Large intestine (tissue), 12 donors: ENCODE data around the gene TLNRD1. TPM values are rescaled to one million over a fixed set of nuclear protein-coding genes. Genes with fewer than 3 reads are reported as not detected.
"Not testable (repeated sequence)": the region's sequence is repeated elsewhere in the genome, so short reads cannot be mapped to it uniquely, and the experiment has no call there.

Source experiments
- DNase-seq, 2 donors: peaks; one replicate each; pipeline versions ENCODE4 v3.0.0 to v3.0.0-alpha.2; 2013
- H3K27ac ChIP-seq: one replicate; pipeline ENCODE4 v1.5.1; 2013; ENCODE audit warnings: low read length
- H3K27me3 ChIP-seq: 2 replicates; pipeline ENCODE4 v1.6.1; 2013; ENCODE audit warnings: low read length; ENCODE audit not compliant: control insufficient read depth, insufficient read depth
- H3K36me3 ChIP-seq: 2 replicates; pipeline ENCODE4 v1.6.1; 2013; ENCODE audit warnings: low read length; ENCODE audit not compliant: control insufficient read depth, insufficient read depth
- H3K4me1 ChIP-seq: one replicate; pipeline ENCODE4 v1.6.1; 2013; ENCODE audit warnings: low read length; ENCODE audit not compliant: control insufficient read depth, insufficient read depth
- H3K4me3 ChIP-seq: one replicate; pipeline ENCODE4 v1.5.1; 2013; ENCODE audit warnings: low read length
- H3K9me3 ChIP-seq: one replicate; pipeline ENCODE4 v1.6.1; 2013; ENCODE audit warnings: mild to moderate bottlenecking, low read depth, low read length, moderate library complexity; ENCODE audit not compliant: control insufficient read depth
- WGBS: methylation state at CpG from one replicate; pipeline ENCODE4 v1.1.5; 2013; ENCODE audit warnings: low lambda C conversion rate; ENCODE audit not compliant: insufficient coverage; 5-methylcytosine and 5-hydroxymethylcytosine counted together
- long read RNA-seq, 11 donors: transcript quantifications; one replicate each; lab custom pipeline, GENCODE V29; 2026
- polyA plus RNA-seq: library from polyadenylated mRNA; unstranded; fragments of 120-200 nt; gene quantifications from one replicate; pipeline ENCODE4 v1.2.1, GENCODE V29; 2013

TLNRD1 gene
- 6.9 TPM for polyA plus RNA-seq
- long read RNA-seq, donor 1, full-length matches to known transcripts: 12 of 12 reads
- long read RNA-seq, donor 1, partial matches to known transcripts: 0 of 12 reads
- long read RNA-seq, donor 1, other reads (novel, unspliced or antisense): 0 of 12 reads
- long read RNA-seq, donor 2, full-length matches to known transcripts: 22 of 22 reads
- long read RNA-seq, donor 2, partial matches to known transcripts: 0 of 22 reads
- long read RNA-seq, donor 2, other reads (novel, unspliced or antisense): 0 of 22 reads
- long read RNA-seq, donor 3: 0 reads
- long read RNA-seq, donor 4, full-length matches to known transcripts: 1 of 1 reads
- long read RNA-seq, donor 4, partial matches to known transcripts: 0 of 1 reads
- long read RNA-seq, donor 4, other reads (novel, unspliced or antisense): 0 of 1 reads
- long read RNA-seq, donor 5, full-length matches to known transcripts: 16 of 16 reads
- long read RNA-seq, donor 5, partial matches to known transcripts: 0 of 16 reads
- long read RNA-seq, donor 5, other reads (novel, unspliced or antisense): 0 of 16 reads
- long read RNA-seq, donor 6, full-length matches to known transcripts: 25 of 25 reads
- long read RNA-seq, donor 6, partial matches to known transcripts: 0 of 25 reads
- long read RNA-seq, donor 6, other reads (novel, unspliced or antisense): 0 of 25 reads
- long read RNA-seq, donor 7, full-length matches to known transcripts: 8 of 8 reads
- long read RNA-seq, donor 7, partial matches to known transcripts: 0 of 8 reads
- long read RNA-seq, donor 7, other reads (novel, unspliced or antisense): 0 of 8 reads
- long read RNA-seq, donor 8, full-length matches to known transcripts: 24 of 24 reads
- long read RNA-seq, donor 8, partial matches to known transcripts: 0 of 24 reads
- long read RNA-seq, donor 8, other reads (novel, unspliced or antisense): 0 of 24 reads
- long read RNA-seq, donor 9, full-length matches to known transcripts: 19 of 19 reads
- long read RNA-seq, donor 9, partial matches to known transcripts: 0 of 19 reads
- long read RNA-seq, donor 9, other reads (novel, unspliced or antisense): 0 of 19 reads
- long read RNA-seq, donor 10, full-length matches to known transcripts: 24 of 24 reads
- long read RNA-seq, donor 10, partial matches to known transcripts: 0 of 24 reads
- long read RNA-seq, donor 10, other reads (novel, unspliced or antisense): 0 of 24 reads
- long read RNA-seq, donor 11, full-length matches to known transcripts: 12 of 12 reads
- long read RNA-seq, donor 11, partial matches to known transcripts: 0 of 12 reads
- long read RNA-seq, donor 11, other reads (novel, unspliced or antisense): 0 of 12 reads

- Histone ChIP-seq H3K27me3 (no peaks in the 10 kb centered on the region), H3K27ac (peak within 1 kb of the TSS; percentile 79), H3K9me3 (no peaks in the 10 kb centered on the region), H3K4me1 (no peaks in the 10 kb centered on the region), H3K36me3 (peaks cover 7% of the 10 kb centered on the region), H3K4me3 (peak within 1 kb of the TSS; percentile 83)
- no CpG with 5 or more reads among the region's 66 CpGs for WGBS
- DNase-seq: peak; percentile 82 to 93
Observed at GRCh38 chr15:81000624-81001151, at the start of gene TLNRD1. Gene TLNRD1, plus strand, starts transcription at chr15:81000923. Its CDS starts 1,349 bp downstream, at chr15:81002272.

GRCh38 chr15:80951941-80952340, 48.8 kb upstream of the TLNRD1 start:
- H3K27ac ChIP-seq: no peak overlapping the region
- H3K27me3 ChIP-seq: no peaks in the 10 kb centered on the region
- no peaks in the 10 kb centered on the region for H3K4me1 ChIP-seq
- peaks cover 44% of the 10 kb centered on the region for H3K36me3 ChIP-seq
- DNase-seq: no peak
- no CpG with 5 or more reads among the region's 5 CpGs for WGBS
- no peak overlapping the region for H3K4me3 ChIP-seq
- H3K9me3 ChIP-seq: no peaks in the 10 kb centered on the region

- Histone ChIP-seq H3K4me1 (no peaks in the 10 kb centered on the region), H3K9me3 (no peaks in the 10 kb centered on the region), H3K36me3 (peaks cover 31% of the 10 kb centered on the region), H3K27ac (no peak overlapping the region), H3K4me3 (no peak overlapping the region), H3K27me3 (no peaks in the 10 kb centered on the region)
- DNase-seq: no peak
- WGBS: 96% methylated on average over 4 of the region's 12 CpGs
Observed at GRCh38 chr15:80953001-80953952, 47.4 kb upstream of the TLNRD1 start.

GRCh38 chr15:80953953-80954778, 46.6 kb upstream of the TLNRD1 start:
- Histone ChIP-seq H3K4me1 (no peaks in the 10 kb centered on the region), H3K9me3 (no peaks in the 10 kb centered on the region), H3K4me3 (no peak overlapping the region), H3K27ac (no peak overlapping the region), H3K36me3 (peaks cover 28% of the 10 kb centered on the region), H3K27me3 (no peaks in the 10 kb centered on the region)
- DNase-seq: no peak
- no CpG with 5 or more reads among the region's 9 CpGs for WGBS

- peaks cover 19% of the 10 kb centered on the region for H3K36me3 ChIP-seq
- 93% methylated on average over 4 of the region's 19 CpGs for WGBS
- not testable (repeated sequence) for H3K4me1 ChIP-seq, H3K27me3 ChIP-seq, DNase-seq, H3K9me3 ChIP-seq, H3K4me3 ChIP-seq, H3K27ac ChIP-seq
Observed at GRCh38 chr15:80955571-80956452, 44.9 kb upstream of the TLNRD1 start.

- no peak for DNase-seq
- Histone ChIP-seq H3K9me3 (no peaks in the 10 kb centered on the region), H3K27ac (no peak overlapping the region), H3K36me3 (peaks cover 12% of the 10 kb centered on the region), H3K4me1 (no peaks in the 10 kb centered on the region), H3K27me3 (no peaks in the 10 kb centered on the region), H3K4me3 (no peak overlapping the region)
- no CpG with 5 or more reads among the region's 2 CpGs for WGBS
Observed at GRCh38 chr15:80957556-80957955, 43.2 kb upstream of the TLNRD1 start.

- no CpG with 5 or more reads among the region's 2 CpGs for WGBS
- no peak for DNase-seq
- H3K4me3 ChIP-seq: no peak overlapping the region
- H3K9me3 ChIP-seq: no peaks in the 10 kb centered on the region
- no peaks in the 10 kb centered on the region for H3K4me1 ChIP-seq
- H3K27me3 ChIP-seq: no peaks in the 10 kb centered on the region
- peaks cover 10% of the 10 kb centered on the region for H3K36me3 ChIP-seq
- no peak overlapping the region for H3K27ac ChIP-seq
Observed at GRCh38 chr15:80957976-80958375, 42.7 kb upstream of the TLNRD1 start.

- Histone ChIP-seq H3K36me3 (peaks cover 9% of the 10 kb centered on the region), H3K4me1 (no peaks in the 10 kb centered on the region), H3K4me3 (no peak overlapping the region), H3K9me3 (no peaks in the 10 kb centered on the region), H3K27me3 (no peaks in the 10 kb centered on the region), H3K27ac (no peak overlapping the region)
- 100% methylated on average over 2 of the region's 9 CpGs for WGBS
- no peak for DNase-seq
Observed at GRCh38 chr15:80958818-80959495, 41.8 kb upstream of the TLNRD1 start.
